Measurements from ENCODE around the gene TRIP12. TPM values are rescaled to one million over a fixed set of nuclear protein-coding genes. Genes with fewer than 3 reads are reported as not detected.

Gene TRIP12
- total and polyA plus RNA-seq, 7 donors, result 27.5 to 297 (median 224) TPM

DNA sequence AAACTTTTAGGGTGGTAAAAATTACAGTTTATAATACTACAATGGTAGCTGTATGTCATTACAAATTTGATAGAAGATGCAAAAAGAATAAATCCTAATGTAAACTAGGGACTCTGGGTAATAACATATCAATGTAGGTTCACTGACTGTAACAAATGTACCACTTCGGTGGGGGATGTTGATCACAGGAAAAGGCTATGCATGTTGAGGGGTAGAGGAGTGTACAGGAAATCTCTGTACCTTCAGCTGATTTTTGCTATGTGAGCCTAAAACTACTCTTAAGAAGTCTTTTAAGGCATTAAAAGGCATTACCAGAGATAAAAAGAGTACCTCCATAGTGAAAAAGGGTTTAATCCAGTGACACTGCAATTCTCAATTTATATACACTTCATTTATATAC is 25.0 kb downstream of the TRIP12 start:
- WGBS, 3 donors, result 40 to 54% (median 46%) methylated on average over 1 of the region's 1 CpG
- no peak for DNase-seq
- TF ChIP-seq, protein P1, sequence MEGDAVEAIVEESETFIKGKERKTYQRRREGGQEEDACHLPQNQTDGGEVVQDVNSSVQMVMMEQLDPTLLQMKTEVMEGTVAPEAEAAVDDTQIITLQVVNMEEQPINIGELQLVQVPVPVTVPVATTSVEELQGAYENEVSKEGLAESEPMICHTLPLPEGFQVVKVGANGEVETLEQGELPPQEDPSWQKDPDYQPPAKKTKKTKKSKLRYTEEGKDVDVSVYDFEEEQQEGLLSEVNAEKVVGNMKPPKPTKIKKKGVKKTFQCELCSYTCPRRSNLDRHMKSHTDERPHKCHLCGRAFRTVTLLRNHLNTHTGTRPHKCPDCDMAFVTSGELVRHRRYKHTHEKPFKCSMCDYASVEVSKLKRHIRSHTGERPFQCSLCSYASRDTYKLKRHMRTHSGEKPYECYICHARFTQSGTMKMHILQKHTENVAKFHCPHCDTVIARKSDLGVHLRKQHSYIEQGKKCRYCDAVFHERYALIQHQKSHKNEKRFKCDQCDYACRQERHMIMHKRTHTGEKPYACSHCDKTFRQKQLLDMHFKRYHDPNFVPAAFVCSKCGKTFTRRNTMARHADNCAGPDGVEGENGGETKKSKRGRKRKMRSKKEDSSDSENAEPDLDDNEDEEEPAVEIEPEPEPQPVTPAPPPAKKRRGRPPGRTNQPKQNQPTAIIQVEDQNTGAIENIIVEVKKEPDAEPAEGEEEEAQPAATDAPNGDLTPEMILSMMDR (IDR thresholded peaks at IDR 0.05), result no peak
- Histone ChIP-seq H3K27ac (no peak overlapping the region), H3K36me3 (ENCODE audit: insufficient read depth in 1 of 2, low read depth in 1 of 2) (no peaks in the 10 kb centered on the region), H3K4me1 (peaks cover 56% of the 10 kb centered on the region), H3K4me3 (no peak overlapping the region), H3K27me3 (ENCODE audit: insufficient read depth in 3 of 3, low read length in 2 of 3) (no peaks in the 10 kb centered on the region), H3K9me3 (no peaks in the 10 kb centered on the region)
- intact Hi-C loops (cut with DNase I), result no loop called here
- ATAC-seq, result no peak

DNA sequence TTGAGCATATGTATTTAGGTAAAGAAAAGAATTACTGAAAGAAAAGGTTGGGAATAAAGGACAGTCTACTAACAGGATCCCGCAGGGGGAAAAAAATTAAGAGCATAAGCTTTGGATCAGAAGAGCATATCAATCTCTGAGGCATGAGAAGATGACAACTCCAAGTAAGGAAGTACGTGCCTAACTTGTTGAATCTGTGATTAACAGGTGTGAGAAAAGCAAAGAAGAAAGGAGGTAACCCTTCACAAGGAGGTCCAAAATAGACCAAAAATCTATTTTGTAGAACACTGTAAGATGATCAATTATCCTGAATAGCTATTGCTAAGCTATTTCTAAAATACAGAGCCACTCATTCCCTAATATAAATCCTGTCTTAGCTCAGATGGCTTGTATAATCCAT is 32.8 kb downstream of the TRIP12 start:
- TF ChIP-seq, protein P1 (IDR thresholded peaks at IDR 0.05), result no peak
- ATAC-seq (no peak), DNase-seq (no peak)
- Histone ChIP-seq H3K4me3 (no peak overlapping the region), H3K4me1 (peaks cover 36% of the 10 kb centered on the region), H3K27ac (no peak overlapping the region), H3K9me3 (no peaks in the 10 kb centered on the region), H3K36me3 (ENCODE audit: insufficient read depth in 1 of 2, low read depth in 1 of 2) (no peaks in the 10 kb centered on the region), H3K27me3 (ENCODE audit: insufficient read depth in 3 of 3, low read length in 2 of 3) (no peaks in the 10 kb centered on the region)
- 91 to 97% (median 93%) methylated on average over 2 of the region's 2 CpGs for WGBS, 3 donors
- intact Hi-C loops (cut with DNase I), result no loop called here

DNA sequence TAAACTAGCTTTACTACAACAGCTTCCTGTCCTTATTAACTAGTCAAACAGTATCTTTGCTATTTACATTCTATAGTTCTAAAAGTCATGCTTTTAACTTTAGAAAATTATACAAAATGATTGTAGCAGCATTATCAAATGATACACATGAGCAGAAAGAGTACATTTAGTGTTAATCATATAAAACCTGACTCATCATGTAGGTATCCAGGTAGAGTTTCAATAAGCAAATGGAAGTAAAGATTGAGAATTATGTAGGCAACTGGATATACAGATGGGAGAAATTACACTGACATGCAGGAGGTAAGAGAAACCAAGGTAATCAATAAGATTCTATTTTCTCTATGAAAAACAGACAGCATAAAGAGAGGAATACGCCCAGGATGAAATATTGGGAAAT is 33.8 kb downstream of the TRIP12 start:
- Histone ChIP-seq H3K27ac (no peak overlapping the region), H3K4me3 (no peak overlapping the region), H3K4me1 (peaks cover 36% of the 10 kb centered on the region), H3K9me3 (no peaks in the 10 kb centered on the region), H3K27me3 (ENCODE audit: insufficient read depth in 3 of 3, low read length in 2 of 3) (no peaks in the 10 kb centered on the region), H3K36me3 (ENCODE audit: insufficient read depth in 1 of 2, low read depth in 1 of 2) (no peaks in the 10 kb centered on the region)
- intact Hi-C loops (cut with DNase I), result no loop called here
- DNase-seq (no peak), ATAC-seq (no peak)
- WGBS, 3 donors, result 97 to 100% (median 98%) methylated on average over 1 of the region's 1 CpG
- TF ChIP-seq, protein P1 (IDR thresholded peaks at IDR 0.05), result no peak

DNA sequence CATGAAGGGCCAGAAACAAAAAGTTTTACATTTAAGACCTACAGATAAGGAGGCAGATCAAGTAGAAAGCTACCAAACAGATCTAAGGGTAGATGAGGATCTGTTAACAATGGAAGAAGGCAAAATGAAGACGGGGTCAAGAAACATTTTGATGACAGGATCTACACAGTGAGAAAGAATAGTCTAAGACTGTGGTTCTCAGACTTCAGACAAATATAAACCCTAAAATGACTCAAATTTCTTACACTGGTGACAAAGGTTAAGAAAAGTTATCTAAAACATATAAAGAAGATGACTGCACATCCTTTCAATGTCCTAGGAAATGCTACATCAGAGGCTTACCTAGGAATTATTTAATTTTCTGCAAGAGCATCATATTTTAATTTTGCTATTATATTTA is 34.4 kb downstream of the TRIP12 start:
- H3K4me1 ChIP-seq, result peaks cover 36% of the 10 kb centered on the region

More for the DNA sequence above, 34.4 kb downstream of the TRIP12 start:
- Histone ChIP-seq H3K4me3 (no peak overlapping the region), H3K27ac (no peak overlapping the region), H3K36me3 (ENCODE audit: insufficient read depth in 1 of 2, low read depth in 1 of 2) (no peaks in the 10 kb centered on the region), H3K27me3 (ENCODE audit: insufficient read depth in 3 of 3, low read length in 2 of 3) (no peaks in the 10 kb centered on the region), H3K9me3 (no peaks in the 10 kb centered on the region)
- DNase-seq, result no peak
- 90 to 97% (median 91%) methylated on average over 1 of the region's 1 CpG for WGBS, 3 donors
- intact Hi-C loops (cut with DNase I), result no loop called here
- ATAC-seq, result no peak
- TF ChIP-seq, protein P1 (IDR thresholded peaks at IDR 0.05), result no peak

All from psoas muscle (tissue), 8 donors.